Measurements from ENCODE around the gene BOD1. TPM values are rescaled to one million over a fixed set of nuclear protein-coding genes. Genes with fewer than 3 reads are reported as not detected.

Gene BOD1
- total RNA-seq, 1 donor from 2014 or later = 24.3 TPM

DNA sequence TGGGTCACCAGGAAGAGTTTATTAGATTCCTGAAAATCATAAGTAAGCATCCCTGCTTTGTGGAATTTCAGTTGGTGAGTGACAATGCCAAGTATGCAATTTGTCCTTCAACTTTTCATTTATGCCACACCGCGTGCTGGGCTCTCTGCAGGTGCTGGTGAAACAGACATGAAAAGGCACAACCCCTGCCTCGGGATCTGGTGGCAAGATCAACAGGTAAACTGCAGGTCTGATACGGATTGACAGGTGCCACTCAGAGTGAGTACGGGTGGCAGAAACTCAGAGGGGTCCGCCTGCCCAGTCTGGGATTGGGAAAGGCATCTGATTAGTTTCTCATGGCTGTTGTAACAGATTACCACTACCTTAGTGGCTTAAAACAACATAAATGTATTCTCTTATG is 40.5 kb downstream of the BOD1 start:
- ATAC-seq = no peak

DNA sequence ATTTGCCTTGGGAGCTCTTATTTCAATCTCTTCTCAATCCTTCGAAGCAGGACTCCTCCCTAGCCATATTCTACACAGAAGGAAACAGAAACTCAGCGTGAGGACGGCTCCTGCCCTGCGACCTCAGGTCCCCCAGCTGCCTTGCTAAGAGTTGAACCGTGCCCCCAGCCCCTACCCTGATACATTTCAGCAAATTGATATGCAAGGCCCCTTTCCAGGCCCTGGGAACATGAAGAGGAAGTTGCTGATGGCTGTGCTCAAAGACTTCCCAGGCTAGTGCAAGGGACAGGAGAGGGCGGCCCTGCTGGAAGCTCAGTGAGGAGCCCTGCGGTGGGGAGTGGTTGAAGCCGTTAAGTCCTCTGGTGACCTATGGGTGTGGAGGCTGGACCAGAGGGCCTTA is 41.5 kb downstream of the BOD1 start:
- ATAC-seq = no peak

DNA sequence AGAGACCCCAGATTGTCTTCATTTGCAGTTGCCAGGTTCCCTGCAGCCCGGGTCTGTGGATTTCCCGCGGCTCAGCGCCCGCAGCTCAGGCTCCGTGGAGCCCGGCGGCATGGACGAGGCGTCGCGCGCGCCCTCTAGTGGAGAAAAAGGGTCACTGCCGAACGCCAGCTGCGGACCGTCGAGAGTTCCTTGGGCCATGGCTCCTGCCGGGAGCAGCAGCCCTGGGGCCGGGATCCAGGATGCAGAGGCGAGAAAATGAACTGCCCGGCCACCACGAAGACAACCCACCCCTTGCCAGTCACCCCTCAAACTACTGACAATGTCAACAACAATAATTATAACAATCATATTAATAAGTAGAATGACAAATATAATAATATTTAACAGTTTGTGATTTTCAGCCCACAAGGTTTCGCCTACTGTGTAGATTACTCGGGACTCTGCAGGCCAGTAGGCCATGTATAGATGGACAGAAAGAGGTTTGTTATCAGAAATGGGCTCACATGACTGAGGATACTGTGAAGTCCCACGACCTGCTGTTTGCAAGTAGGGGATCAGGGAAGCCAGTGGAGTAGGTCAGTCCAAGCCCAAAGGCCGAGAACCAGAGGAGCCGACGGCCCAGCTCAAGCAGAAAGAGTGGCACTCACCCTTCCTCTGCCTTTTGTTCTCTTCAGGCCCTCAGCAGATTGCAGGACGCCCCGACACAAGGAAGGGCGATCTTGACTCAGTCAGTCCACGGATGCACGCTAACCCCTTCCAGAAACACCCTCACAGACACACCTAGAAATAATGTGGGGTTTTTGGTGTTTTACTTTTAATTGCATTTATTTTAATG is 43.1 kb downstream of the BOD1 start:
- ATAC-seq = peak; percentile 83

DNA sequence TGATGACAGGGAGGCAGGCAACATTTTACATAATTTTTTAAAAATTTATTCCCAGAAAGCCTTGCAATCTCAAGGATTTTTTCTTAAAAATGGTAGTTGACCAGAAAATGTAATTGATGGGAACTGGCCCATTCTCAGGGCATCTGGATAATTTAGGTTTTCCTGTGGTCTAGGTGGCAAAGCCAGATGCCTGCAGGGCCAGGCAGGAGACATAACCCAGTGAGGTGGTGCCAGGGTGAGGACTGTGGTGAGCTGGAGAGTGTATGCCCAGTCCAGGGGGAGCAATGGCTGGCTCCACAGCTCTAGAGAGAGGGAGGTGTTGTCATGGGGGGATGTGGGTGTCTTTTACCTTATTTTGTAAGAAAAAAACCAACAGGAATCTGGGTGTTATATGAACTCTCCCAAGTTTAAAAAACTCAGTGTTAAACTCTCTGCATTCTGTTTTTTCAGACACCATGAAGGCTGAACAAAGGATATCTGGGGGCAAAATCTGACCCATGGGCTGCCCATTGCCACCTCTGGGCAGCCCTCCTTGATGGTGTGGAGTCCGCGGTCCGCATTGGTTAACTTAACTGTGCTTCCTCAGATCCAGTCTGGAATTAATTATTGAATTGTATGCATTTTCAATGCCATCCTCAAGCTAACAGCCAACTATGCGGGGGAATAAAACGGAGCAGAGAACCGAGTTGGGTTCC is 43.9 kb downstream of the BOD1 start:
- no peak for ATAC-seq

DNA sequence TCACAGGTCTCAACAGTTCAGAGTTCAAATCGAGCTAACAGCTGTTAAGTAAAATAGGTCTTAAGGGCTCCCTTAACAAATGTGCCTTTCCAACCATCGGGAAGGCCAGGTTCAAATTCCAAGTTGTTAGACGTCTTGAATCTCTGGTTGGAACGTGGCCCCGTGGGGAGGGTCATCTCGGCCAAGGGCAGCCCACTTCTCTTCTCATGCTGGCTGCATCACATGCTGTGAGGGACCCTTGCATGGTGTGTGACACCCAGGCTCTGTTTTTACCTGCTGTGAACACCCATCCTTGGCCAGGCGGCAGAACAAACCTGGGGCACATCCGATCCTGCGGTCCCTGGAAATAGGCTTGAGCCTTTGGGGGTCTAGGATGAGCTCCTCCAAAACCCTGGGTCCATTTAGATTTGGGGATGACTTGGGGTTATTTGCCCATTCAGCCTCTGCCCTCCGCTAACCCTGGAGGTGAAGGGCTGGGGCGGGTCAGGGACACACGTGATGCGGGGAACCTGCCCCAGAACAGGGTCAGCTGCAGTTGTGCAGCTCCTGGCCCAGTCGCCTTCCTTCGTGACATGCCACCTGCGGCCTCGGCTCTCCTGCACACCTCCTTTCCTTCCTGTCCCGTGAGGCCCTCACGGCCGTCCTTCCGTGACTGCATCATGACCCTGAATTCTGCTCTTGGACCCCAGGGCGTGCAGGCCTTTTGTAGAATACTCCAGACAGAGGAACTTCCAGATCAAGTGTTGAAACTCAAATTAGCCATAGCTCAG is 45.9 kb downstream of the BOD1 start:
- no peak for ATAC-seq

DNA sequence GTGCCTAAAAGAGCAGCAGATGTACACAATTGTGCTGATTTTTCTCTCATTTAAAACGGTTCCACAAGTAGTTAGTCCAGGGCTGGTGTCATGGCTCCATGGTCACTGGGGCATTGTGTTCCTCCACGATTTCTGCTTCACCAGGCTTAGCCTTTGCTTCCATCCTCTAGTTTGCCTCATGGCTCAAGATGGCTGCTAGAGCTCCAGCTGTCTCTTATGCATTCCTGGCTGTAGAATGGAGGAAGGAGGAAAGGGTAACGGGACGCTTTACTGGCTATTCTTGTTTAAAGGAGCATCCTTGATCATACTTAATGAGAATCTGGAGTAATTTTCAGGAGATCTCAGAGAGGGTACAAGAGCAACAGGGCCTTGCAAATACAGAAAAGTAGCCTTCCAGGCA is 47.7 kb downstream of the BOD1 start:
- ATAC-seq = no peak

DNA sequence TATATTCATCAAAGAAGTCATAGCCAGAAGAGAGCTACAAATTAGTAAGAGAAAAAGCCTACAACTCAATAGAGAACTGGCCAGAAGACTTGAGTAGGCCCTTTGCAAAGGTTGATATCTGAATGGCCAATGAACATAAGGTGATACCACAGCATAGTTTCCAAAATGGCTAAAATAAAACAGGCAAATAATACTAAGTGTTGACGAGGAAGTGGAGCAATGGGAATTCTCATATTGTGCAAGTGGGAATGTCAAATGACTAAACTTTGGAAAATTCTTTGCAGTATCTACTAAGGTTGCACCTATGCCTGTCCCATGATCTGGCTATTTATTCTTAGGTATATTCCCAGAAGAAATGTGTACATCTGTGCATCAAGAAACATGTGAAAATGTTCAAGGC is 48.3 kb downstream of the BOD1 start:
- no peak for ATAC-seq

DNA sequence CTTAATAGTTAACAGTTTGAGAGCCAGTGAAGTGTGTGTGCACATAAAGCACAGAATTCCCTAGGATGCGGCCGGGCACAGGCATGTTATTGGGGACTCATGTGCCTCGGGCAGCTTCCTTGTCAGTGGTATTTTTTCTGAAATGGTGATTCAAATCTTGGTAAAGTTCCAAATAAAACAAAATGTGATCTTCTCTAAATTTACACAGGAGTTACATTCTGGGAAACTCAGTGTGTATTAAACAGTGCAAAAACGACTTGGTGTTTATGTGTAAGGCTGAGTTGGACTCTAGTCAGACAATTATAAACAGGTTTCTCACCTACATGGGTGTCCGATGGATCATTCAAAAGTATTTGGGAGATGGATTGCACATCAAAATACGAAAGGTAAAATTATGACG is 48.9 kb downstream of the BOD1 start:
- ATAC-seq = peak; percentile 69

DNA sequence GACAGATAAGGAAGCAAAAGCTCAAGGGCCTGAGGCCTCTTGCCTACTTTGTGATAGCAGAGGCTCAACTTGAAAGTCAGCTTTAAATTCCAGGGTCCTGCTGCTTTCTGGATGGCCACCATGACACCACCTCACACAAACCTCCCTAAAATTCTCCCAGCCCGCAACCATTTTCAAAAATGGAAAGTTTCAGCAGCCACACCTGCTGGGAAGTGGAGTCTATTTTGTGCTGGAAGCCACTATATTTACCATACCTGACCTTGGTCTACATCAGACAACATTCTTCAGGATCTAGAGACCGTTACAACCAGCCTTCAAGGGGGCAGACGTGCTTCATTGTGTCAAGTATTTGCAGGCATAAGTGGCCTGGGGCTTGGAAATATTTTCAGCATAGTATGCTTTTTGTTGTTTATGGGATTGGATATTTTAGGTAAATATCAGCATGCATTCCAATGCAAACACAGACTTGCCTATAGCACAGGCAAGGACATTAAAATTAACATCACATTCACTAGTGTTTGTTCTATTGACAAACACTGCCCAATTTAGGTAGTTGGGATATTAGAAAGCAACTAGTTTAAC is 50.9 kb downstream of the BOD1 start:
- no peak for ATAC-seq

DNA sequence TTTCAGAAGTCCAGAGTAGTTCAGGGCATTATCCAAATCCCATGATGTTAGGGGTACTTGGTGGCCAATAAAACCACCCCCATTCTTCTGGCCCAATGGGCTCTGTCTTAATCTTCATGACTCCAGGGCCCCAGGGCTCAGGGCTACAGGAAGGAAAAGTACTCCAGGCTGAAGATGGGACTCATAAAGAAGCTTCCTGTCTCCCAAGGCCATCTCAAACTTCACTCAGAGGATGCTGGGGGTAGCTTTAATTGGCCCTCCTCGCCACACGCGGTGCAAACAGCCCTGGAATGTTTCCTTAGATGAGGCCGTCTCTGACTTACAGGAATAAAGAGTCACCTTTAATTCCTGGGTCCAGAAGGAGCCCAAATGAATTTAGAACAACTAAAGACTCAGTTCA is 52.3 kb downstream of the BOD1 start:
- no peak for ATAC-seq

DNA sequence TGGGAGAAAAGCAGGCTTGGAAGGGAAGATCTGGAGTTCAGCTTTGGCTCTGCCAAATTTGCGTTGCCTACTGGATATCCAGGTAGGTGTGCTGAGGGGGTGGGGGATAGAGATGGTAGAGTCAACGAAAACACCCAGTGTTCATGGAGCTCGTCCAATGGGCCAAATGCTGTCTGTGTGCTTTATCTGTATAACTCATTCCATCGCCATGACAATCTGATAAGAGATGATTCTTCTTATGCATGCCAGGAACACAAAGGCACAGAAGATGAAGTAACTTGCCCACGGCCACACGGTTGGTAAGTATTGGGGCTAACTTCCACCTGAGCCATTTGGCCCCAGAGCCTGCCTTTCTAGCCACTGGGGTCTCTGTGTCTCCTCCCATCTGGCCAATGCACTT is 53.2 kb downstream of the BOD1 start:
- ATAC-seq = no peak

DNA sequence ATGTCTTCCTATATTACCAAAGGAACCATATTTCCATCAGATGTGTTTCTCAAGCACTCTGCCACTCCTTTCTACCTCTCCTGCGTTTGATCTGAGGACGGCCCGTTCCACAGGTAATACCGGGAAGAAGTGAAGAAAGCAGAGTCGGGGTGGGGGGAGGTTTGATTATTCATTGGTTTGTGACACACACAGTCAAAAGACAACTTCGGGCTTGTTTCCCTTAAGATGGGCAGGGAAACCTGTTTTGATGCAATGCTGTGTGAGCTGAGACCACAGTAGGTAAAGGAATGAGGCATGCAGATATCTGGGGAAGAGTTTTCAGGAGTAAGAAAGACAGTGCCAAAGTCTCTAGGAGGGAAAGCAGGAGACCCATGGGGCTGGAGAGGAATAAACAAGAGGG is 54.0 kb downstream of the BOD1 start:
- peak; percentile 92 for ATAC-seq
